Measurements from ENCODE around the gene TLX1.

TLX1 gene

GRCh38 chr10:101140950-101141615 is 10.0 kb downstream of the TLX1 start:
- TF ChIP-seq, protein P1, sequence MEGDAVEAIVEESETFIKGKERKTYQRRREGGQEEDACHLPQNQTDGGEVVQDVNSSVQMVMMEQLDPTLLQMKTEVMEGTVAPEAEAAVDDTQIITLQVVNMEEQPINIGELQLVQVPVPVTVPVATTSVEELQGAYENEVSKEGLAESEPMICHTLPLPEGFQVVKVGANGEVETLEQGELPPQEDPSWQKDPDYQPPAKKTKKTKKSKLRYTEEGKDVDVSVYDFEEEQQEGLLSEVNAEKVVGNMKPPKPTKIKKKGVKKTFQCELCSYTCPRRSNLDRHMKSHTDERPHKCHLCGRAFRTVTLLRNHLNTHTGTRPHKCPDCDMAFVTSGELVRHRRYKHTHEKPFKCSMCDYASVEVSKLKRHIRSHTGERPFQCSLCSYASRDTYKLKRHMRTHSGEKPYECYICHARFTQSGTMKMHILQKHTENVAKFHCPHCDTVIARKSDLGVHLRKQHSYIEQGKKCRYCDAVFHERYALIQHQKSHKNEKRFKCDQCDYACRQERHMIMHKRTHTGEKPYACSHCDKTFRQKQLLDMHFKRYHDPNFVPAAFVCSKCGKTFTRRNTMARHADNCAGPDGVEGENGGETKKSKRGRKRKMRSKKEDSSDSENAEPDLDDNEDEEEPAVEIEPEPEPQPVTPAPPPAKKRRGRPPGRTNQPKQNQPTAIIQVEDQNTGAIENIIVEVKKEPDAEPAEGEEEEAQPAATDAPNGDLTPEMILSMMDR (conservative IDR thresholded peaks at IDR 0.05): no peak

DNA sequence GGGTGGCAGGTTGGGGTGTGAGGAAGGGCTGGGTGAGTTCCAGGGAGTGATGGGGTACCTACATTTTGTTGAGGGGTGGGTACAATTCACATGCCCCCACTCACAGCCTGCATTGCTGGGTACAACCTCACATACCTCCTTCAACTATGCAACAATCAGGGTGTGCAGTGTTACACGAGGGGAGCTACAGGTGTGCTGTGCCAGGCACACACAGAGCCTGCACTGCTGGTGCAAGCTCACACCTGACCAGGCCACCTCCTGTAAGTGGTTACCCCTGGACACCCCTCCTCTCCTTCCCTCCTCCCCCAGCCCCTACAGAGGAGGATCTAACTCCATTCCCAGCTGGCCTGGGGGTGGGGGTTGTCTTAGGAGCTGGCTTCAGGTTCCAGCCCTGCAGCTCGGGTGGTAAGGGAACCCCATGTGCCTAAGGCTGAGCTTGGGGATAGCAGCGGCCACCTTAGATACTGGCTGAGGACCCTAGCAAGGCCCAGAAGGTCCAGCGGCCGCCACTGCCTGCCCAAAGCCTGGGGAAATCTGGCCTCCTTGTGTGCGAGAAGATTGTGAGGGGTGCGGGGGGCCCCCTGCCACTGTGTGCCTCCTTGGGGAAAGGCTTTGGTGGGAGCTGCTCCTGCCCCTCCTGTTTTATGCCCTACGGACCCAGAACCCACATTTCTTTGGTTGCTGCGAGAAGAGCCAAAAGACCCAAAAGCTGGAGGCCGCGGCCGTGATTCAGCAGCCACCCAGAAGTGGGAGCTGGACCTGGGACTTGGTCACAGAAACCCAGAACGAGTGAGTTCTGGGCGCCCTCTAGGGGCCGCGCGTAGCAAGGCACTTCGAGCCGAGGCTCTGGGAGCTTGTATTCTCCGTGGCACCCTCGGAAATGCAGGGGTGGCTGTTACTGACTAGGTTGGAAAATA is 10.8 kb downstream of the TLX1 start:
- H3K27ac ChIP-seq: peak overlapping the region; percentile 65; the same call in 1 of the 2 replicates
- TF ChIP-seq, protein P1 (conservative IDR thresholded peaks at IDR 0.05): peak; percentile 95

More at GRCh38 chr10:101140950-101141615, 10.0 kb downstream of the TLX1 start:
- H3K27ac ChIP-seq: peak overlapping the region; percentile 65; the same call in 1 of the 2 replicates

GRCh38 chr10:101142533-101143344 is 11.6 kb downstream of the TLX1 start:
- TF ChIP-seq, protein P1 (conservative IDR thresholded peaks at IDR 0.05): peak; percentile 13
- peak overlapping the region; percentile 65; the same call in 1 of the 2 replicates for H3K27ac ChIP-seq

DNA sequence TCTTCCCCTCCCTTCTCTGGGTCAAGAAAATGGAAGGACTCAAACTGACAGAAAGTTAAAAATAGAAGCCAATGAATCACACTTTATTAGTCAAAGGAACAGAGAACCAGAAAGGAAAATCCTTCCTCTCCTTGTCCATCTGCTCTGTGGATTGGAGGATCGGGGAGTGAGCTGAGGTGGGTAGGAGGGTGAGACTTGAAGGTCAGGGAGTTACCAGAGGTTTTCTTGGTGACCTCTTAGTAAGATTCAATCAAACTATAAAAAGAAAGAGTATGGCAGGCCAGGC is 12.2 kb downstream of the TLX1 start:
- H3K27ac ChIP-seq: no peak overlapping the region
- TF ChIP-seq, protein P1 (conservative IDR thresholded peaks at IDR 0.05): no peak

DNA sequence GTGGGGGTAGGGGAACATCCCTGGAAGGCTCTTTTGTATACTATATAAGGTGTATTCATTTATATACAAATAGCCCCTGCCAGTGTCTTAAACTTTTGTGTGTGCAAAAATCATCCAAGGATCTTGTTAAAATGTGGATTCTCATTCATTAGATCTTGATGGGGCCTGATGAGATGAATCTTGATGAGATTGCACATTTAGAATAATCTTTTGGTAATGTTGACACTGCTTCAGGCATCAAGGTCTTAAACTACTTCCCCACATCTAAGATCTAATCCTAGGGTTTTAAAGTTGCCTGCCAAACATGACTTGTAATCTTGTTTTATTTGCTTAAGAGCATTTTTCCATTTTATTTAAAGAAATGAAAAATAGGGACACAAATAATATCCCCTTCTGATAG is 13.0 kb downstream of the TLX1 start:
- H3K27ac ChIP-seq: no peak overlapping the region

DNA sequence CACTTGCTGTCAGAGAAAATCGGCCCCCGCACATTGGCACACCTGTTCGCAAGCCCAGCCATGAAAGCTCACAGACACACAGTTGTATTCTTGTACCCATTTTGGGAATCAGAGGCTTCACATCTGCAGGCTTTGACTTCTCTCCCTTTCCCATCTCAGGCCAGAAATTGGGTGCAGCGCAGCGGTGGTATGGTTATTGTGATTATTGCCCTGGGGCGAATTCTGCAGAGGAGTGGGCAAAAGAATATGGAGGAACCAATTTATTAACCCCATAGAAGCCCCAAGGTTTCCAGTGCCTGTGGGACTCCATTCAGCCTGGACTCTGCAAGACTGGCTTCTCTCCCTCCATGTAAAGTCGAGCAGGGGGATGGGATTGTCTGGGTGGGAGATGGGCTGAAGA is 14.0 kb downstream of the TLX1 start:
- no peak overlapping the region for H3K27ac ChIP-seq
- TF ChIP-seq, protein P1 (conservative IDR thresholded peaks at IDR 0.05): no peak

More for the DNA sequence above, 13.0 kb downstream of the TLX1 start:
- TF ChIP-seq, protein P1 (conservative IDR thresholded peaks at IDR 0.05): no peak
